HepG2 (cell line): ENCODE data around the gene MBLAC1. TPM values are rescaled to one million over a fixed set of nuclear protein-coding genes. Genes with fewer than 3 reads are reported as not detected.

Experiments used
- ATAC-seq: fragments of 200-7000 bp; cut with Tn5 transposase; 3 replicates; pipeline ENCODE4 v1.9.1; 2020; ENCODE audit warnings: mild to moderate bottlenecking, moderate library complexity
- BruUV-seq: library from RNA; stranded (reverse); fragments of 400-500 nt; replicated peaks from 2 replicates; lab custom pipeline; 2021; lab: Mats Ljungman, UMichigan
- CTCF ChIA-PET: fragments of 300-600 bp; formaldehyde crosslinking; extraction: SDS; loops from one replicate; lab custom pipeline; 2021; ENCODE audit warnings: low total read pairs, inconsistent platforms, low intra/inter-chr PET ratio; lab: Yijun Ruan, JAX
- POLR2A ChIA-PET: fragments of 350-600 bp; sonication (Branson Sonifier 250); formaldehyde crosslinking; loops from one replicate; lab custom pipeline; 2020; ENCODE audit warnings: antibody characterized with exemption, inconsistent platforms; lab: Yijun Ruan, JAX
- DNase-seq: peaks from one replicate; pipeline ENCODE4 v3.0.0-alpha.2; 2015; ENCODE audit warnings: low spot score
- FAIRE-seq: peaks from 3 replicates; lab custom pipeline; 2011; peaks lifted over from hg19 to GRCh38; lab: Jason Lieb, UNC
- H2AFZ ChIP-seq: one replicate; pipeline ENCODE4 v1.6.1; 2011; ENCODE audit warnings: low read length, inconsistent platforms
- H3K27ac ChIP-seq: fragments of 300-600 bp; 3 replicates; pipeline ENCODE4 v1.8.0; 2011; ENCODE audit warnings: mixed run types, mild to moderate bottlenecking, mixed read lengths, low read length, inconsistent platforms; ENCODE audit not compliant: insufficient read depth; ENCODE audit errors: extremely low read length
- H3K27me3 ChIP-seq, 2 experiments: fragments of 200-600 bp in 1 of 2; 2 replicates in 1 of 2; 3 replicates in 1 of 2; pipeline versions ENCODE4 v1.6.0 to v1.8.0; 2011; ENCODE audit warnings: low read length in 2 of 2, mild to moderate bottlenecking in 2 of 2, moderate library complexity in 2 of 2, inconsistent platforms in 1 of 2; ENCODE audit not compliant: insufficient read depth in 2 of 2, control insufficient read depth in 1 of 2
- H3K36me3 ChIP-seq, 2 experiments: fragments of 200-600 bp in 1 of 2; replicated peaks in 1 of 2; 2 replicates in 1 of 2; 3 replicates in 1 of 2; pipeline versions ENCODE4 v1.5.1 to v1.8.0; 2011; ENCODE audit warnings: low read length in 2 of 2, inconsistent platforms in 1 of 2; ENCODE audit not compliant: insufficient read depth in 2 of 2, control insufficient read depth in 1 of 2
- H3K4me1 ChIP-seq: 2 replicates; pipeline ENCODE4 v1.5.1; 2012; ENCODE audit warnings: low read length, inconsistent platforms; ENCODE audit not compliant: insufficient read depth
- H3K4me2 ChIP-seq: 2 replicates; pipeline ENCODE4 v1.6.0; 2011; ENCODE audit warnings: low read depth, low read length, inconsistent platforms
- H3K4me3 ChIP-seq, 3 experiments: fragments of 200-600 bp in 1 of 3; sonication (generic), shearing (Covaris generic) in 1 of 3; replicated peaks in 1 of 3; 2 replicates each; pipeline ENCODE4 v1.5.1; 2011 to 2016; ENCODE audit warnings: low read length in 3 of 3, inconsistent platforms in 2 of 3, low read depth in 2 of 3, mild to moderate bottlenecking in 2 of 3, control low read depth in 1 of 3, mixed read lengths in 1 of 3; ENCODE audit not compliant: insufficient read depth in 1 of 3
- H3K79me2 ChIP-seq: one replicate; pipeline ENCODE4 v1.6.1; 2011; ENCODE audit warnings: low read length, inconsistent platforms; ENCODE audit not compliant: insufficient read depth
- H3K9ac ChIP-seq: 2 replicates; pipeline ENCODE4 v1.6.0; 2011; ENCODE audit warnings: mild to moderate bottlenecking, low read depth, low read length, inconsistent platforms; ENCODE audit not compliant: insufficient read depth
- H3K9me3 ChIP-seq: 2 replicates; pipeline ENCODE4 v1.5.1; 2012; ENCODE audit warnings: mild to moderate bottlenecking, low read length
- H4K20me1 ChIP-seq: 2 replicates; pipeline ENCODE4 v1.6.0; 2011; ENCODE audit warnings: inconsistent platforms, mild to moderate bottlenecking, low read length, moderate library complexity; ENCODE audit not compliant: insufficient read depth
- ARID2 ChIP-seq: sonication (generic); formaldehyde crosslinking; IDR thresholded peaks from 2 replicates; pipeline ENCODE4 v1.8.1; 2022; ENCODE audit warnings: mild to moderate bottlenecking, missing genetic modification reagents, borderline replicate concordance
- CBFB ChIP-seq: sonication (generic); formaldehyde crosslinking; IDR thresholded peaks from 2 replicates; pipeline ENCODE4 v1.4.0; 2020; ENCODE audit warnings: missing genetic modification reagents
- ELF1 ChIP-seq: sonication (generic); formaldehyde crosslinking; IDR thresholded peaks from 2 replicates; pipeline ENCODE4 v1.4.0; 2020; ENCODE audit warnings: missing genetic modification reagents
- HOXA7 ChIP-seq: sonication (generic); formaldehyde crosslinking; IDR thresholded peaks from 2 replicates; pipeline ENCODE4 v1.8.1; 2022; ENCODE audit warnings: mild to moderate bottlenecking, missing genetic modification reagents, moderate library complexity
- MAFG ChIP-seq: sonication (generic); formaldehyde crosslinking; IDR thresholded peaks from 2 replicates; pipeline ENCODE4 v1.5.1; 2020; ENCODE audit warnings: mild to moderate bottlenecking, missing genetic modification reagents
- MED1 ChIP-seq: sonication (generic); formaldehyde crosslinking; IDR thresholded peaks from 2 replicates; pipeline ENCODE4 v1.4.0; 2020; ENCODE audit warnings: missing genetic modification reagents
- MIXL1 ChIP-seq: IDR thresholded peaks from 2 replicates; pipeline ENCODE4 v1.6.1; 2016
- NFYC ChIP-seq: IDR thresholded peaks from 2 replicates; pipeline ENCODE4 v1.6.1; 2016; ENCODE audit warnings: missing genetic modification reagents, missing compliant biosample characterization
- PAWR ChIP-seq: sonication (generic); formaldehyde crosslinking; IDR thresholded peaks from 2 replicates; pipeline ENCODE4 v1.4.0; 2020; ENCODE audit warnings: missing genetic modification reagents, mild to moderate bottlenecking, borderline replicate concordance
- RCOR2 ChIP-seq: IDR thresholded peaks from 2 replicates; pipeline ENCODE4 v1.6.1; 2016; ENCODE audit warnings: missing biosample characterization, missing genetic modification reagents
- SCMH1 ChIP-seq: sonication (generic); formaldehyde crosslinking; IDR thresholded peaks from 2 replicates; pipeline ENCODE4 v1.9.0; 2021; ENCODE audit warnings: missing genetic modification reagents, mild to moderate bottlenecking, borderline replicate concordance
- SYNCRIP ChIP-seq: fragments of 200-400 bp; formaldehyde crosslinking; IDR thresholded peaks from 2 replicates; pipeline ENCODE4 v1.6.1; 2018; ENCODE audit warnings: mild to moderate bottlenecking, low read depth, low read length; ENCODE audit not compliant: insufficient read depth
- THAP11 ChIP-seq: IDR thresholded peaks from 2 replicates; pipeline ENCODE4 v1.6.1; 2016; ENCODE audit warnings: missing biosample characterization, missing genetic modification reagents
- ZNF20 ChIP-seq: sonication (generic); formaldehyde crosslinking; IDR thresholded peaks from 2 replicates; pipeline ENCODE4 v1.4.0; 2020; ENCODE audit warnings: mild to moderate bottlenecking, moderate library complexity, missing genetic modification reagents
- ZNF768 ChIP-seq: sonication (generic); formaldehyde crosslinking; IDR thresholded peaks from 2 replicates; pipeline ENCODE4 v1.4.0; 2020; ENCODE audit warnings: missing genetic modification reagents
- WGBS: methylation state at CpG from one replicate; pipeline ENCODE4 v1.1.6; 2017; ENCODE audit warnings: low lambda C conversion rate; 5-methylcytosine and 5-hydroxymethylcytosine counted together
- in situ Hi-C: cut with HindIII; loops from 2 replicates; pipeline ENCODE4 v1.10.0; 2017; ENCODE audit warnings: low pct_unique_long_range_greater_than_20kb; ENCODE audit not compliant: extremely low pct_ligation_motif_present
- intact Hi-C: fragments of 100-400 bp; cut with micrococcal nuclease; formaldehyde crosslinking; loops from one replicate; pipeline ENCODE4 v1.10.0; 2022; ENCODE audit not compliant: unreplicated experiment
- polyA plus RNA-seq, 8 experiments: library from polyadenylated mRNA; depleted of rRNA in 3 of 8; stranded (reverse) in 7 of 8; unstranded in 1 of 8; fragments of >200 nt; fragmentation: Illumina TruSeq in 4 of 8; extraction: Trizol in 4 of 8; gene quantifications; 2 replicates each; pipeline versions ENCODE4 v1.2.1 to v1.2.3, GENCODE V29; 2011 to 2016; ENCODE audit warnings: low read depth in 4 of 8, missing spikeins in 1 of 8, mixed read lengths in 1 of 8; ENCODE audit not compliant: insufficient read depth in 1 of 8
- total RNA-seq, 5 experiments: library from RNA; depleted of rRNA; stranded (reverse); fragments of >200 nt; fragmentation: Illumina TruSeq; extraction: Trizol; gene quantifications; 2 replicates each; pipeline ENCODE4 v1.2.3, GENCODE V29; 2016; ENCODE audit warnings: low read depth in 1 of 5
- TF ChIP-seq, protein P1 (sequence below): sonication (generic); formaldehyde crosslinking; IDR thresholded peaks from 2 replicates; pipeline ENCODE4 v1.4.0; 2020; ENCODE audit warnings: mild to moderate bottlenecking, missing genetic modification reagents
- TF ChIP-seq, protein P2 (sequence below): IDR thresholded peaks from 2 replicates; pipeline ENCODE4 v1.6.1; 2012; ENCODE audit warnings: low read length, improper control_type of control experiment
- TF ChIP-seq, protein P3 (sequence below): IDR thresholded peaks from 2 replicates; pipeline ENCODE4 v1.6.1; 2012; ENCODE audit warnings: low read depth, low read length, improper control_type of control experiment

MBLAC1 gene
- total and polyA plus RNA-seq, 2 of the 13 experiments (the other 11 are each of a cell fraction or from before 2014, with no cell fraction given) = 0.79 to 2.1 TPM

DNA sequence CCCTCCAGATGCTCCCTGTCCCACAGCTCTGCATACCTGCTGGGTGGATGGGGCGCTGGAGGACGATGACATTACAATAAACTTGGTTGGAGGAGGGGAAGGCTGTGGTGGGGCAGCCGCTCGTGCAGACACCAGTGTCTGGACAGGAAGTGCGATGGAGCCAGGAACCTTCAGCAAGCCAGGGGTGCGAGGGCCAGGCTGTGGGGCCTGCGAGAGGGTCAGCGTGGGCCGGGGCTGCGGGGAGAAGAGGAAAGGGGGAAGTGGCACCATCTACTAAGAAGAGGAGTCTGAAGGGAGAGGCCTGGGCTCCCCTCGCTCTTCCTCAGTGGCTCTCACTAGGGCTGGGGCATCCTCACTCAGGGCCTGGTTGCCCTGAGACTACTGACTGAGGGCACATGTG, 18.9 kb upstream of the MBLAC1 start:
- Histone ChIP-seq H3K27me3 (no peaks in the 10 kb centered on the region), H3K36me3 (peaks cover 10 to 30% of the 10 kb centered on the region in 2 experiments; a peak in 4 of 5 replicates), H3K27ac (no peak overlapping the region), H3K4me2 (no peak overlapping the region), H3K4me3 (no peak overlapping the region), H3K4me1 (peaks cover 18% of the 10 kb centered on the region), H4K20me1 (no peaks in the 10 kb centered on the region), H3K9ac (no peak overlapping the region), H3K79me2 (no peaks in the 10 kb centered on the region), H2AFZ (no peak overlapping the region), H3K9me3 (no peaks in the 10 kb centered on the region)
- FAIRE-seq (no peak), ATAC-seq (no peak), DNase-seq (no peak)
- ChIA-PET CTCF (no interaction called here), POLR2A (no interaction called here)
- no TSS peak for BruUV-seq
- 97% methylated on average over 11 of the region's 11 CpGs for WGBS
- no peak for TF ChIP-seq PAWR
- TF ChIP-seq, protein P1, sequence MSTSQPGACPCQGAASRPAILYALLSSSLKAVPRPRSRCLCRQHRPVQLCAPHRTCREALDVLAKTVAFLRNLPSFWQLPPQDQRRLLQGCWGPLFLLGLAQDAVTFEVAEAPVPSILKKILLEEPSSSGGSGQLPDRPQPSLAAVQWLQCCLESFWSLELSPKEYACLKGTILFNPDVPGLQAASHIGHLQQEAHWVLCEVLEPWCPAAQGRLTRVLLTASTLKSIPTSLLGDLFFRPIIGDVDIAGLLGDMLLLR (CRISPR knock-in tag) = no peak
- TF ChIP-seq ARID2 (CRISPR knock-in tag) = no peak
- TF ChIP-seq NFYC (CRISPR knock-in tag) = no peak
- TF ChIP-seq THAP11 (CRISPR knock-in tag) = no peak
- TF ChIP-seq ZNF20 (CRISPR knock-in tag) = no peak
- no peak for TF ChIP-seq ELF1 (CRISPR knock-in tag)
- TF ChIP-seq, protein P2, sequence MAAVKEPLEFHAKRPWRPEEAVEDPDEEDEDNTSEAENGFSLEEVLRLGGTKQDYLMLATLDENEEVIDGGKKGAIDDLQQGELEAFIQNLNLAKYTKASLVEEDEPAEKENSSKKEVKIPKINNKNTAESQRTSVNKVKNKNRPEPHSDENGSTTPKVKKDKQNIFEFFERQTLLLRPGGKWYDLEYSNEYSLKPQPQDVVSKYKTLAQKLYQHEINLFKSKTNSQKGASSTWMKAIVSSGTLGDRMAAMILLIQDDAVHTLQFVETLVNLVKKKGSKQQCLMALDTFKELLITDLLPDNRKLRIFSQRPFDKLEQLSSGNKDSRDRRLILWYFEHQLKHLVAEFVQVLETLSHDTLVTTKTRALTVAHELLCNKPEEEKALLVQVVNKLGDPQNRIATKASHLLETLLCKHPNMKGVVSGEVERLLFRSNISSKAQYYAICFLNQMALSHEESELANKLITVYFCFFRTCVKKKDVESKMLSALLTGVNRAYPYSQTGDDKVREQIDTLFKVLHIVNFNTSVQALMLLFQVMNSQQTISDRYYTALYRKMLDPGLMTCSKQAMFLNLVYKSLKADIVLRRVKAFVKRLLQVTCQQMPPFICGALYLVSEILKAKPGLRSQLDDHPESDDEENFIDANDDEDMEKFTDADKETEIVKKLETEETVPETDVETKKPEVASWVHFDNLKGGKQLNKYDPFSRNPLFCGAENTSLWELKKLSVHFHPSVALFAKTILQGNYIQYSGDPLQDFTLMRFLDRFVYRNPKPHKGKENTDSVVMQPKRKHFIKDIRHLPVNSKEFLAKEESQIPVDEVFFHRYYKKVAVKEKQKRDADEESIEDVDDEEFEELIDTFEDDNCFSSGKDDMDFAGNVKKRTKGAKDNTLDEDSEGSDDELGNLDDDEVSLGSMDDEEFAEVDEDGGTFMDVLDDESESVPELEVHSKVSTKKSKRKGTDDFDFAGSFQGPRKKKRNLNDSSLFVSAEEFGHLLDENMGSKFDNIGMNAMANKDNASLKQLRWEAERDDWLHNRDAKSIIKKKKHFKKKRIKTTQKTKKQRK = no peak
- TF ChIP-seq SYNCRIP = no peak
- no peak for TF ChIP-seq ZNF768 (CRISPR knock-in tag)
- TF ChIP-seq HOXA7 (CRISPR knock-in tag) = no peak
- TF ChIP-seq CBFB (CRISPR knock-in tag) = no peak
- no peak for TF ChIP-seq SCMH1
- TF ChIP-seq, protein P3, sequence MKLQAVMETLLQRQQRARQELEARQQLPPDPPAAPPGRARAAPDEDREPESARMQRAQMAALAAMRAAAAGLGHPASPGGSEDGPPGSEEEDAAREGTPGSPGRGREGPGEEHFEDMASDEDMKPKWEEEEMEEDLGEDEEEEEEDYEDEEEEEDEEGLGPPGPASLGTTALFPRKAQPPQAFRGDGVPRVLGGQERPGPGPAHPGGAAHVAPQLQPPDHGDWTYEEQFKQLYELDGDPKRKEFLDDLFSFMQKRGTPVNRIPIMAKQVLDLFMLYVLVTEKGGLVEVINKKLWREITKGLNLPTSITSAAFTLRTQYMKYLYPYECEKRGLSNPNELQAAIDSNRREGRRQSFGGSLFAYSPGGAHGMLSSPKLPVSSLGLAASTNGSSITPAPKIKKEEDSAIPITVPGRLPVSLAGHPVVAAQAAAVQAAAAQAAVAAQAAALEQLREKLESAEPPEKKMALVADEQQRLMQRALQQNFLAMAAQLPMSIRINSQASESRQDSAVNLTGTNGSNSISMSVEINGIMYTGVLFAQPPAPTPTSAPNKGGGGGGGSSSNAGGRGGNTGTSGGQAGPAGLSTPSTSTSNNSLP = no peak
- no peak for TF ChIP-seq RCOR2 (CRISPR knock-in tag)
- no peak for TF ChIP-seq MED1
- TF ChIP-seq MAFG (CRISPR knock-in tag) = no peak
- no peak for TF ChIP-seq MIXL1 (CRISPR knock-in tag)
- intact Hi-C loops = no loop called here
- in situ Hi-C loops = no loop called here
